Ovary (tissue), 9 donors: ENCODE measurements around the gene SRPK1. TPM values are rescaled to one million over a fixed set of nuclear protein-coding genes. Genes with fewer than 3 reads are reported as not detected.
"Not testable (repeated sequence)": the region's sequence is repeated elsewhere in the genome, so short reads cannot be mapped to it uniquely, and the experiment has no call there.

Experiments used
- DNase-seq, 5 donors: peaks; one replicate each; pipeline ENCODE4 v3.0.0-alpha.2; 2019 to 2020
- H3K27ac ChIP-seq, 2 donors: fragments of 200-600 bp; one replicate each; pipeline versions ENCODE4 v1.5.1 to v1.8.0; 2019 to 2022
- H3K27me3 ChIP-seq: fragments of 200-600 bp; one replicate; pipeline ENCODE4 v1.8.0; 2022
- H3K36me3 ChIP-seq: fragments of 200-600 bp; sonication (generic); one replicate; pipeline ENCODE4 v1.5.1; 2019
- H3K4me1 ChIP-seq: one replicate; pipeline ENCODE4 v1.8.1; 2013; ENCODE audit warnings: mild to moderate bottlenecking, moderate library complexity; ENCODE audit not compliant: insufficient read depth
- H3K4me3 ChIP-seq: fragments of 200-600 bp; sonication (generic); one replicate; pipeline ENCODE4 v1.5.1; 2017
- H3K9me3 ChIP-seq, 2 donors: fragments of 200-600 bp in 1 of 2; sonication (generic) in 1 of 2; one replicate each; pipeline versions ENCODE4 v1.5.1 to v1.8.1; 2013 to 2019; ENCODE audit warnings: mild to moderate bottlenecking in 1 of 2, moderate library complexity in 1 of 2
- CTCF ChIP-seq, 3 donors: fragments of 450-650 bp in 2 of 3; fragments of 200-600 bp in 1 of 3; IDR thresholded peaks; one replicate each; pipeline versions ENCODE4 v1.5.1 to v1.8.0; 2016 to 2022; ENCODE audit warnings: antibody characterized with exemption in 3 of 3, mild to moderate bottlenecking in 1 of 3
- EP300 ChIP-seq: sonication (generic); formaldehyde crosslinking; IDR thresholded peaks from one replicate; pipeline ENCODE4 v1.6.1; 2017; ENCODE audit warnings: antibody characterized with exemption
- POLR2A ChIP-seq: fragments of 450-650 bp; IDR thresholded peaks from one replicate; pipeline ENCODE4 v1.6.1; 2017; ENCODE audit warnings: antibody characterized with exemption, mild to moderate bottlenecking, moderate library complexity
- WGBS, 3 donors: extraction: QIAGEN DNeasy Blood & Tissue Kit in 1 of 3; methylation state at CpG; one replicate each; pipeline versions ENCODE4 v1.1.5 to v1.1.7; 2013 to 2017; 5-methylcytosine and 5-hydroxymethylcytosine counted together
- intact Hi-C, 4 donors: fragments of 100-400 bp; cut with DNase I; formaldehyde crosslinking; loops; one replicate each; pipeline versions ENCODE4 v1.11.0 to v1.15.1; 2022 to 2023
- polyA plus RNA-seq, 2 donors: library from polyadenylated mRNA; stranded (reverse); fragments of 200-250 nt in 1 of 2; fragments of 350-450 nt in 1 of 2; fragmentation: Illumina TruSeq in 1 of 2; extraction: RNeasy Lipid Tissue Mini Kit (QIAGEN cat#74804) in 1 of 2; gene quantifications; one replicate each; pipeline ENCODE4 v1.2.3, GENCODE V29; 2013 to 2014
- total RNA-seq, 7 donors: library from RNA; depleted of rRNA in 2 of 7; stranded (reverse); fragments of >200 nt in 2 of 7; fragmentation: NEBNext Ultra II Directional in 3 of 7; extraction: Animal tissue kit (Norgen Biotek cat#: 25700) in 3 of 7; gene quantifications; one replicate each; pipeline versions ENCODE4 v1.1.0 to v1.2.4, GENCODE V29; 2016 to 2023
- donor health status: DM: no; HTN: no; CAD: no; lungs with moderate emphysema.
- donor health status: DM: no; HTN: no; CAD: no.
- donor health status: Bipolar disorder and iron deficiency.
- donor health status: DM: yes; HTN: yes; CAD: no.
- donor health status: DM: no; HTN: no; CAD: no.
- donor health status: DM: yes; HTN: yes; CAD: no.

SRPK1 gene
- total and polyA plus RNA-seq, 9 donors: 7.3 to 28.4 (median 23.3) TPM

- 26 to 34% (median 27%) methylated on average over 9 of the region's 9 CpGs for WGBS, 3 donors
- no peak for DNase-seq
- Histone ChIP-seq H3K36me3 (no peaks in the 10 kb centered on the region), H3K4me1 (peaks cover 3% of the 10 kb centered on the region), H3K4me3 (peak overlapping the region; percentile 89), H3K9me3 (no peaks in the 10 kb centered on the region), H3K27ac (no peak overlapping the region), H3K27me3 (no peaks in the 10 kb centered on the region)
- intact Hi-C loops: no loop called here
- no peak for TF ChIP-seq CTCF (IDR thresholded peaks at IDR 0.05)
- no peak for TF ChIP-seq EP300
- no peak for TF ChIP-seq POLR2A
Measured at GRCh38 chr6:35919085-35919826, 1.6 kb downstream of the SRPK1 start.

GRCh38 chr6:35916893-35917292 lies 4.0 kb downstream of the SRPK1 start:
- H3K27me3 ChIP-seq, H3K4me1 ChIP-seq, H3K36me3 ChIP-seq, intact Hi-C loops, DNase-seq, H3K9me3 ChIP-seq, H3K27ac ChIP-seq, H3K4me3 ChIP-seq: not testable (repeated sequence)
- 90 to 95% (median 93%) methylated on average over 6 of the region's 6 CpGs for WGBS, 3 donors

GRCh38 chr6:35916056-35916455 lies 4.8 kb downstream of the SRPK1 start:
- Histone ChIP-seq H3K27me3 (no peaks in the 10 kb centered on the region), H3K36me3 (no peaks in the 10 kb centered on the region), H3K4me3 (no peak overlapping the region), H3K27ac (no peak overlapping the region), H3K9me3 (no peaks in the 10 kb centered on the region), H3K4me1 (peaks cover 3% of the 10 kb centered on the region)
- WGBS, 3 donors: 96 to 99% (median 99%) methylated on average over 3 of the region's 3 CpGs
- intact Hi-C loops: no loop called here
- no peak for DNase-seq
- TF ChIP-seq EP300 (no peak), POLR2A (no peak), CTCF (IDR thresholded peaks at IDR 0.05) (no peak)

- intact Hi-C loops: no loop called here
- H3K36me3 ChIP-seq: no peaks in the 10 kb centered on the region
- no peak overlapping the region for H3K27ac ChIP-seq
- no peaks in the 10 kb centered on the region for H3K9me3 ChIP-seq
- no peaks in the 10 kb centered on the region for H3K27me3 ChIP-seq
- 78 to 82% (median 82%) methylated on average over 6 of the region's 6 CpGs for WGBS, 3 donors
- no peak overlapping the region for H3K4me3 ChIP-seq
- TF ChIP-seq EP300 (no peak), POLR2A (no peak), CTCF (IDR thresholded peaks at IDR 0.05) (no peak)
- DNase-seq: no peak
- H3K4me1 ChIP-seq: no peaks in the 10 kb centered on the region
Measured at GRCh38 chr6:35914536-35914935, 6.4 kb downstream of the SRPK1 start.

- Histone ChIP-seq H3K27ac (no peak overlapping the region), H3K4me1 (no peaks in the 10 kb centered on the region), H3K4me3 (no peak overlapping the region), H3K36me3 (no peaks in the 10 kb centered on the region), H3K9me3 (no peaks in the 10 kb centered on the region), H3K27me3 (no peaks in the 10 kb centered on the region)
- TF ChIP-seq POLR2A: no peak
- TF ChIP-seq EP300: no peak
- intact Hi-C loops: no loop called here
- no peak for DNase-seq
- 91 to 95% (median 94%) methylated on average over 8 of the region's 8 CpGs for WGBS, 3 donors
Measured at GRCh38 chr6:35911871-35912653, 8.8 kb downstream of the SRPK1 start.

- intact Hi-C loops, H3K27me3 ChIP-seq, H3K9me3 ChIP-seq, H3K27ac ChIP-seq, H3K4me1 ChIP-seq, H3K36me3 ChIP-seq, DNase-seq, H3K4me3 ChIP-seq: not testable (repeated sequence)
- 95 to 97% (median 96%) methylated on average over 2 of the region's 2 CpGs for WGBS, 3 donors
Measured at GRCh38 chr6:35909571-35909970, 11.3 kb downstream of the SRPK1 start.

GRCh38 chr6:35908753-35909401 lies 12.0 kb downstream of the SRPK1 start:
- H3K36me3 ChIP-seq, DNase-seq, H3K4me1 ChIP-seq, H3K9me3 ChIP-seq, H3K27me3 ChIP-seq, intact Hi-C loops, H3K4me3 ChIP-seq, H3K27ac ChIP-seq: not testable (repeated sequence)
- WGBS, 3 donors: 96 to 100% (median 98%) methylated on average over 5 of the region's 5 CpGs
